BJ (cell line): Measurements from ENCODE around the gene IKBKE. TPM values are rescaled to one million over a fixed set of nuclear protein-coding genes. Genes with fewer than 3 reads are reported as not detected.
"Not testable (repeated sequence)": the region's sequence is repeated elsewhere in the genome, so short reads cannot be mapped to it uniquely, and the experiment has no call there.

Experiments
- CTCF ChIA-PET: fragments of 350-600 bp; formaldehyde crosslinking; extraction: SDS; loops from one replicate; lab custom pipeline; 2021; ENCODE audit warnings: antibody characterized with exemption, inconsistent platforms; lab: Yijun Ruan, JAX
- POLR2A ChIA-PET: fragments of 300-600 bp; sonication (Branson Sonifier 250); formaldehyde crosslinking; extraction: SDS; loops from one replicate; lab custom pipeline; 2021; ENCODE audit warnings: antibody characterized with exemption; lab: Charles Lee
- DNase-seq: peaks from one replicate; pipeline ENCODE4 v3.0.0-alpha.2; 2011; ENCODE audit warnings: low read depth
- H3K27me3 ChIP-seq: 2 replicates; pipeline ENCODE4 v1.6.0; 2011; ENCODE audit warnings: low read length; ENCODE audit not compliant: control insufficient read depth, insufficient read depth
- H3K36me3 ChIP-seq: 2 replicates; pipeline ENCODE4 v1.5.1; 2011; ENCODE audit warnings: low read length; ENCODE audit not compliant: control insufficient read depth, insufficient read depth
- H3K4me3 ChIP-seq: 2 replicates; pipeline ENCODE4 v1.5.1; 2011; ENCODE audit warnings: low read depth, mild to moderate bottlenecking, control low read depth, low read length
- CTCF ChIP-seq: IDR thresholded peaks from 2 replicates; pipeline ENCODE4 v1.5.1; 2011; ENCODE audit warnings: low read depth, mild to moderate bottlenecking, control low read depth, inconsistent platforms, low read length, moderate library complexity; ENCODE audit not compliant: insufficient read depth
- polyA plus RNA-seq: library from polyadenylated mRNA; depleted of rRNA; stranded (reverse); fragments of >200 nt; gene quantifications from 2 replicates; pipeline ENCODE4 v1.2.3, GENCODE V29; 2011

IKBKE gene
- polyA plus RNA-seq, 1 experiment = 23.0 TPM

GRCh38 chr1:206480211-206480610 lies 9.9 kb downstream of the IKBKE start:
- no peak for DNase-seq
- Histone ChIP-seq H3K27me3 (no peaks in the 10 kb centered on the region), H3K4me3 (no peak overlapping the region), H3K36me3 (peaks cover 45% of the 10 kb centered on the region)
- no peak for TF ChIP-seq CTCF
- POLR2A ChIA-PET = no interaction called here
- CTCF ChIA-PET = interaction anchor here (0.6 to 8.1 kb wide), 15 partner anchors 9 to 1935 kb away, joined by 3 to 77 read pairs (median 6); partner anchors contain the start of gene IKBKE

GRCh38 chr1:206482611-206483010 lies 12.3 kb downstream of the IKBKE start:
- Histone ChIP-seq H3K27me3 (no peaks in the 10 kb centered on the region), H3K36me3 (peaks cover 38% of the 10 kb centered on the region), H3K4me3 (no peak overlapping the region)
- DNase-seq = no peak
- ChIA-PET CTCF (interaction anchor here (1.1 to 8.1 kb wide), 4 partner anchors 12 to 182 kb away, joined by 3 to 77 read pairs (median 26); partner anchors contain the start of gene IKBKE), POLR2A (no interaction called here)
- no peak for TF ChIP-seq CTCF

GRCh38 chr1:206483864-206484263 lies 13.6 kb downstream of the IKBKE start:
- CTCF ChIA-PET = interaction anchor here (1.0 to 5.1 kb wide), 2 partner anchors 9 to 13 kb away, joined by 5 to 45 read pairs; partner anchors contain the start of gene IKBKE
- POLR2A ChIA-PET, DNase-seq, H3K4me3 ChIP-seq, H3K27me3 ChIP-seq: not testable (repeated sequence)
- peaks cover 38% of the 10 kb centered on the region for H3K36me3 ChIP-seq

GRCh38 chr1:206484901-206485300 lies 14.6 kb downstream of the IKBKE start:
- peaks cover 38% of the 10 kb centered on the region for H3K36me3 ChIP-seq
- POLR2A ChIA-PET = no interaction called here
- no peak for TF ChIP-seq CTCF

GRCh38 chr1:206486995-206487788 lies 16.9 kb downstream of the IKBKE start:
- ChIA-PET POLR2A (no interaction called here), CTCF (interaction anchor here (0.7 to 6.9 kb wide), 4 partner anchors 8 to 176 kb away, joined by 3 to 150 read pairs (median 26); no protein-coding TSS in a partner anchor)
- DNase-seq = no peak
- TF ChIP-seq CTCF = no peak
- Histone ChIP-seq H3K27me3 (no peaks in the 10 kb centered on the region; the same call in 1 of the 2 replicates), H3K4me3 (no peak overlapping the region), H3K36me3 (peaks cover 45% of the 10 kb centered on the region)

More at GRCh38 chr1:206484901-206485300, 14.6 kb downstream of the IKBKE start:
- Histone ChIP-seq H3K27me3 (no peaks in the 10 kb centered on the region), H3K4me3 (no peak overlapping the region)
- CTCF ChIA-PET = interaction anchor here (0.8 to 1.7 kb wide), 3 partner anchors 12 to 179 kb away, joined by 3 to 6 read pairs (median 3); no protein-coding TSS in a partner anchor
- no peak for DNase-seq
